ENCODE data around the gene RMND1. TPM values are rescaled to one million over a fixed set of nuclear protein-coding genes. Genes with fewer than 3 reads are reported as not detected.

The RMND1 gene
- total and polyA plus RNA-seq, 2 of the 13 experiments (the other 11 are each of a cell fraction or from before 2014, with no cell fraction given) = 34.0 to 72.5 TPM

- TF ChIP-seq JUND (CRISPR knock-in tag; IDR thresholded peaks at IDR 0.05) (no peak), TIGD3 (CRISPR knock-in tag; IDR thresholded peaks at IDR 0.05; ENCODE audit: borderline replicate concordance) (no peak), ZNF296 (CRISPR knock-in tag; conservative IDR thresholded peaks at IDR 0.05) (no peak), MAX (IDR thresholded peaks at IDR 0.05) (peak; percentile 64; the same call in 1 of the 2 replicates), ZBTB25 (CRISPR knock-in tag; IDR thresholded peaks at IDR 0.05) (peak; percentile 100), ZSCAN21 (CRISPR knock-in tag; IDR thresholded peaks at IDR 0.05; ENCODE audit: borderline replicate concordance) (peak; percentile 80; the same call in 1 of the 2 replicates), MNT (IDR thresholded peaks at IDR 0.05) (peak; percentile 47; the same call in 1 of the 2 replicates), CENPBD1 (CRISPR knock-in tag; IDR thresholded peaks at IDR 0.05; ENCODE audit: borderline replicate concordance, low read depth) (no peak; the same call in 1 of the 2 replicates), ZNF720 (CRISPR knock-in tag; IDR thresholded peaks at IDR 0.05) (no peak), ZNF510 (CRISPR knock-in tag; IDR thresholded peaks at IDR 0.05; ENCODE audit: low read depth) (no peak; the same call in 1 of the 2 replicates), TRIM22 (IDR thresholded peaks at IDR 0.05) (no peak), NFKB2 (CRISPR knock-in tag; IDR thresholded peaks at IDR 0.05; ENCODE audit: borderline replicate concordance) (peak; percentile 61; the same call in 1 of the 2 replicates), KDM6A (CRISPR knock-in tag; IDR thresholded peaks at IDR 0.05; ENCODE audit: low read depth) (0 out of 2 replicates have a peak, but pooled peaks have one; percentile 14), YEATS4 (CRISPR knock-in tag; IDR thresholded peaks at IDR 0.05; ENCODE audit: borderline replicate concordance) (peak; percentile 90), WIZ (CRISPR knock-in tag; IDR thresholded peaks at IDR 0.05) (no peak; the same call in 1 of the 2 replicates), FOXK1 (CRISPR knock-in tag; IDR thresholded peaks at IDR 0.05; ENCODE audit: borderline replicate concordance, low read depth) (peak; percentile 64), IRF2 (CRISPR knock-in tag; IDR thresholded peaks at IDR 0.05) (peak; percentile 50; the same call in 1 of the 2 replicates), RBFOX2 (IDR thresholded peaks at IDR 0.05; ENCODE audit: low read depth, low read length) (peak; percentile 77), ZNF558 (CRISPR knock-in tag; IDR thresholded peaks at IDR 0.05; ENCODE audit: borderline replicate concordance) (no peak), ZNF496 (CRISPR knock-in tag; IDR thresholded peaks at IDR 0.05; ENCODE audit: insufficient replicate concordance) (no peak), NFATC3 (CRISPR knock-in tag; IDR thresholded peaks at IDR 0.05) (no peak), ZNF776 (CRISPR knock-in tag; IDR thresholded peaks at IDR 0.05) (peak; percentile 37; the same call in 1 of the 2 replicates), FOXO4 (CRISPR knock-in tag; conservative IDR thresholded peaks at IDR 0.05) (no peak)
These were observed 61.6 kb downstream of the RMND1 start (continued) for GRCh38 chr6:151390276-151390850.

Data from HepG2 (cell line).